ENCODE results near the gene NXNL1.
A peak's percentile ranks its signal among the peaks of the same experiment; 100 is the strongest.
"Not testable (repeated sequence)": the region's sequence is repeated elsewhere in the genome, so short reads cannot be mapped to it uniquely, and the experiment has no call there.

NXNL1 gene

DNA sequence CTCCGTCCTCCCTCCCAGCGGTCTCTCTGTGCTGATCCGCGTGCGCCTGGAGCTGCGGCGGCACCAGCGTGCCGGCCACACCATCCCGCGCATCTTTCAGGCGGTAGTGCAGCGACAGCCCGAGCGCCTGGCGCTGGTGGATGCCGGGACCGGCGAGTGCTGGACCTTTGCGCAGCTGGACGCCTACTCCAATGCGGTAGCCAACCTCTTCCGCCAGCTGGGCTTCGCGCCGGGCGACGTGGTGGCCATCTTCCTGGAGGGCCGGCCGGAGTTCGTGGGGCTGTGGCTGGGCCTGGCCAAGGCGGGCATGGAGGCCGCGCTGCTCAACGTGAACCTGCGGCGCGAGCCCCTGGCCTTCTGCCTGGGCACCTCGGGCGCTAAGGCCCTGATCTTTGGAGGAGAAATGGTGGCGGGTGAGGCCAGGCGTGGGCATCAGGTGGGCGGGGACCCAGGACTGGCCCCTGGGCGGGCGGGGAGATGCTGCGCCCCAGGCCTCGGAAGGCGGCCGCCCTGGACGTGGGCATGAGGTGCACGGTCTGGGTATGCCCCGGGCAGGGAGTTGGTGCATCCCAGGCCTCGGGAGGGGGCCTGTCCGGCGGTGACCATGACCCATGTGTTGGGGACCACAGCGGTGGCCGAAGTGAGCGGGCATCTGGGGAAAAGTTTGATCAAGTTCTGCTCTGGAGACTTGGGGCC lies 26.0 kb upstream of the NXNL1 start:
- DNase-seq, result no peak

DNA sequence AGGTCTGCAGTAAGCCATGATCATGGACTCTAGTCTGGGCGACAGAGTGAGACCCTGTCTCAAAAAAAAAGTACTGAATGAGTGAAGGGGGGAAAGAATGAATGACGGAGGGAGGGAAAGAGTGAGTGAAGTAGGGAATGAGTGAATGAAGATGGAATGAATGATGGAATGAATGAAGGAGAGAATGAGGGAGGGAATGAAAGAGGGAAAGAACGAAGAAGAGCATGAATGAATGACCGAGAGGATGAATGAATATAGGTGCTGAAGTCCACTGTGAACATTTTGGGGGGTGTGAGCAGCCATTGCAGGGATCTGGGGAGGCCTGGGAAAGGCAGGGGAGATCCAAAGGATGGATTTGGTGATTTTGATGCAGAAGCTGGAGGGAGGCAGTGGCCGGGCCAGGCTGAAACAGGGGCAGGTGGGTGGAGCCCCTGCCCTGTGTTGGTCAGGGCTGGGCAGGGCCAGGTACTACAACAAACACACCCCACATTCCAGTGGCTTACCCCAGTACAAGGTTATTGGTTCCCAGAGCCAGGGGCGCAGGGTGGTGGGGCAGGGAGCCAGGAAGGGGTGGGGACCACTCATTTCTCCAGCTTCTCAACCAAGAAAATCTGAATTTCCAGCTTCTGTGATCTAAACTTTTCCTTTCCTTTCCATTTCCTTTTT lies 23.9 kb upstream of the NXNL1 start:
- no peak for DNase-seq

DNA sequence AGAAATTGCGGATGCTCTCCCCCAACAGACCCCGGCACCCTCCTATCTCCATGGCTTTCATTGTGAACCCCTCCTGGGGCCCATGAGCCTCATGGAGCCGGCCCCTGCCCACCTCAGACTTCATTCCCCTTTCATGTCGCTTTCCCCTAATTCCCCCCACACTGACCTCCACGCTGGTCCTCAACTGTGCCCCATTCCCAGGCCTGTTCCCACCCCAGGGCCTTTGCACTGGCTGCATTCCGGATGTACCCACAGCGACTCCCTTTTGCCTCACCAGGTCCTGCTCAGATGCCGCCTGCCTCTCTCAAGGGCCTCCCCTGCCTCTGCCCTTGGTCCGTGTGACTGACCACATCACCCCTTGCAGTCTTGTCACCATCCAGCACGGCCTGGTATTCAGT lies 22.9 kb upstream of the NXNL1 start:
- DNase-seq, result no peak

DNA sequence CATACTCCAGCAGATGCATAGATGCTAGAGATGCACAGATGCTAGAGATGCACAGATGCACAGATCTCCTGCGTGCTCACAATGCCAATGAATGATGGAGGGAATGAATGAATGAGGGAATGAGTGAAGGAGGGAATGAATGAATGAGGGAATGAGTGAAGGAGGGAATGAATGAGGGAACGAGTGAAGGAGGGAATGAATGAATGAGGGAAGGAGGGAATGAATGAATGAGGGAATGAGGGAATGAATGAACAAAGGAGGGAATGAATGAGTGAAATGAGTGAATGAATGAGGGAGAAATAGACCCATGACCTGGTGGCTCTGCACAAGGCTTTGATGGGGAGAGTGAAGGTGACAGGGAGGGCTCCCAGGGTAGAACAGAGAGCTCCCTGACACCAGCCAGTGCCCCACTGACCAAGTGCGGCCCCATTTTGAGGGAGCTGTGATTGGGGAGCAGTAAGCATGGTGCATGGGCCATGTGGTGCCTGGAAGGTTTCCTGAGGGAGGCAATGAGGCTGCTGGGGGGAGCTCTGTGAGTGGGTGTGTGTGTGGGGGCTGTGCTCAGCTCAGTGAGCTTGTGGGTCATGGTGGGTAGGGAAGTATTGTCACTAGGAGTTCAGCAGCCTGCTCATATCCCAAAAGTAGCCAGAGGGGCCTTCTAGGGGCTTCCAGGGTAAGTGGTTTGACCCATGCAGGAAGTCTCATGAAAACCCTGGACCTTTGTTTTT lies 22.3 kb upstream of the NXNL1 start:
- DNase-seq, result no peak

DNA sequence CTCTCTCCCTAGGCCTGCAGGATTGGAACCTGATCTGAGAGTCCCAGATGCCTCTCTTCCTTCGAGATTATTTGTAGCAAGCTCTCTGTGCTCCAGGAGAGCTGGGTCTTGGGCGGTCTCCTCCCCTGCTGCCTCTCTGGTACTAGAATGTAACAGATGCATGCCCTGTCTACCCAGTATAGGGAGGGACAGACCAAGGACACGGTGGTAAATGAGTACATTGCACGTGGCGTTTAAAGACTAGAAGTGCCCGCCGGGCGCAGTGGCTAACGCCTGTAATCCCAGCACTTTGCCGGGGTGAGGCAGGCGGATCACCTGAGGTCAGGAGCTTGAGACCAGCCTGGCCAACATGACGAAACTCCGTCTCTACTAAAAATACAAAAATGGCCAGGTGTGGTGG lies 21.3 kb upstream of the NXNL1 start:
- no peak for DNase-seq

DNA sequence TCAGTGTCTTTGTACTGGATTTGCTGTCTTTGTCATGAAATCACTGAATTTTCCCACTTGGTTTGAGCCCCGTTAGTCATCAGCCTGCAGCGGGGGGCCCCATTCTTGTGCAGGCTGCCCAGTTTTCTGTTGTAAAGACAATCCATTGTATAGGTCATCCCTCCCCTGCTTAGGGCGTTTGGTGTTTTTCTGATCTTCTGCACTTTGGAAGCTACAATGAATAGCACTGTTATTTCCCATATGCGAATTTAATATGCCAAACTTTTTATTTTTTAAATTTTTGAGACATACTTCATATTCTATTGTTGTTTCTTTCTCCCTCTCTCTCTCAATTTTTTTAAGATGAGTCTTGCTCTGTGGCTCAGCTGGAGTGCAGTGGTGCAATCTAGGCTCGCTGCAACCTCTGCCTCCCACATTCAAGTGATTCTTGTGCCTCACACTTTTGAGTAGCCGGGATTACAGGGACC lies 18.6 kb upstream of the NXNL1 start:
- DNase-seq, result no peak

DNA sequence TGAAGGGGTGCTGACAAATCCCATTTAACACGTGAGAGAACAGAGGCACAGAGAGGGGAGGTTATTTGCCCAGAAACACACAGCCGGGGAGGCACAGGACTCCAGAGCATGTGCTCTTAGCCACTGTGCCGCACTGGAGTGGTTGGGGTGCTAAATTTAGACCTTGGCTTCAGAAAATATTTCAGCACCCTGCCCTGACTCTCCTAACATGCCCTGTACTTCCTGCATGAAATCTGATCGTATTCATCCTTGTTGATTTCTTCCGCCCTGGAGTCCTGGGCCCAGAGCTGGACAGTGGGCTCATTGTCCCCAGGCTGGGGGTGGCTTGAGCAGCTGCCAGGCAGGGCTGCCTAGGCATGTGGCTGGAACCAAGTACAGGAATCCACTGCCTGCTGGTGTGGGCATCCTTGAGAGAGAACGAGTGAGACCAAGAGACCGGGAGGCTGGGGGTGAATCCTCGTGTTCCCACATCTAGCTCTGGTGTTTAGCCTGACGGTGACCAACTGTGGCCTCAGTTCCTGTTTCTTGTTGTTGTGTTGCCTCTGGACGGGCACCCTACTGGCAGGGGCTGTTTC lies 14.9 kb upstream of the NXNL1 start:
- DNase-seq, result no peak

DNA sequence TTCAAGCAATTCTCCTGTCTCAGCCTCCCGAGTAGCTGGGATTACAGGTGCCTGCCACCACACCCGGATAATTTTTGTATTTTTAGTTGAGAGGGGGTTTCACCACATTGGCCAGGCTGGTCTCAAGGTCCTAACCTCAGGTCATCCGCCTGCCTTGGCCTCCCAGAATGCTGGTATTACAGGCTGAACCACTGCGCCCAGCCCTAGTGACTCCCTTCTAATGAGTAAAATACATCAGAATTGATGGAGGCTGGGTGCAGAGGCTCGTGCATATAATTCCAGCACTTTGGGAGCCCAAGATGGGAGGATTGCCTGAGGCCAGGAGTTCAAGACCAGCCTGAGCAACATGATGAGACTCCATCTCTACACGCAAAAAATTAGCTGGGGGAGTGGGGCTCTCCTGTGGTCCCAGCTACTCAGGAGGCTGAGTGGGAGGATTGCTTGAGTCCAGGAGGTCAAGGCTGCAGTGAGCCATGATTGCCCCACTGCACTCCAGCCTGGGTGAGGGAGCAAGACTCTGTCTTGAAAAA lies 14.3 kb upstream of the NXNL1 start:
- not testable (repeated sequence) for DNase-seq

DNA sequence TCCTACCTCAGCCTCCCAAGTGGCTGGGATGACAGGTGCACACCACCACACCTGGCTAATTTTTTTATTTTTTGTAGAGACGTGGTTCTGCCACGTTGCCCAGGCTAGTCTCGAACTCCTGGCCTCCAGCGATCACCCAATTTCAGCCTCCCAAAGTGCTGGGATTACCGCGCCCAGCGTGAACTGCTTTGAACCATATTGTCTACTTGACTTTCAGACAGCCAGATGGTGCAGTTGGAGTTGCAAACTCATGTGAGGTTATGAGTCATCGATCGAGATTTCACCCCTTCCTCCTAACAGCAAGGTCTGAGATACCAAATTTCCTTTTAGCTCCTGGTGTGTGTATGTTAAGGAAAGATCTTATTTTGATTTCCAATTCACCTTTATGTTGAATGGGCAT lies 12.3 kb upstream of the NXNL1 start:
- DNase-seq, result peak; percentile 22 to 71

DNA sequence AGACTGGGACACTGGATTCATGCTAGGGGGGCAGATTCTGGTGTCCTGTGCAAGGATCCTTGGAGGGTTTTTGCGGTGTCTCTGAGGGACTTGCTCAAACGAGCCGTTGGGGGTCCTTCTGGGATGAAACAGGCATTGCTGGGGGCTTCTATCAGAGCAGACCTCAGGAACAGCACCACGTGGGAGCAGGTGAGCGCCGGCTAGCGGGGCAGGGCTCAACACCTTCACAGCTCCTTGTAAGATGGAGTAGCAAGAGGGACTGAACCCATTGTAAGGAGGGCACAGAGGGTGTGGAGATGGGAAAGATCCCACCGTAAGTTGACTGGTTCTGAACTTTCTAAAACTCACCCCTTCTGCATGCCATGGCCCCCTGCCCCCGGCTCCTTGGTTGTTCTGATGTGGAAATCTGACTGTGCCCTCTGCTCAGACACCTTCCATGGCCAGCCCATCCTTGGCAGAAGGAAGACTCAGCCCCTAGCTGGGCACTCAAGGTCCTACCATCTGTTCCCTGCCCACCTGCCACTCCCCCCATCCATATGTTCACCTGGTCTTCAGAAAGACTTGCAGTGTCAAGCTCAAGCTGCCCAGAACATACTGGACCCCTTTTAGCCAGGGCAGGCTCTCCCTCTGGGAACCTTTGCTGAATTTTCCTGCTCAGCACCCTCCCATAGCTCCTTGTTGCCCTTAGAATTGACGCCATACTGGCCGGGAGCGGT lies 10.8 kb upstream of the NXNL1 start:
- no peak for DNase-seq

DNA sequence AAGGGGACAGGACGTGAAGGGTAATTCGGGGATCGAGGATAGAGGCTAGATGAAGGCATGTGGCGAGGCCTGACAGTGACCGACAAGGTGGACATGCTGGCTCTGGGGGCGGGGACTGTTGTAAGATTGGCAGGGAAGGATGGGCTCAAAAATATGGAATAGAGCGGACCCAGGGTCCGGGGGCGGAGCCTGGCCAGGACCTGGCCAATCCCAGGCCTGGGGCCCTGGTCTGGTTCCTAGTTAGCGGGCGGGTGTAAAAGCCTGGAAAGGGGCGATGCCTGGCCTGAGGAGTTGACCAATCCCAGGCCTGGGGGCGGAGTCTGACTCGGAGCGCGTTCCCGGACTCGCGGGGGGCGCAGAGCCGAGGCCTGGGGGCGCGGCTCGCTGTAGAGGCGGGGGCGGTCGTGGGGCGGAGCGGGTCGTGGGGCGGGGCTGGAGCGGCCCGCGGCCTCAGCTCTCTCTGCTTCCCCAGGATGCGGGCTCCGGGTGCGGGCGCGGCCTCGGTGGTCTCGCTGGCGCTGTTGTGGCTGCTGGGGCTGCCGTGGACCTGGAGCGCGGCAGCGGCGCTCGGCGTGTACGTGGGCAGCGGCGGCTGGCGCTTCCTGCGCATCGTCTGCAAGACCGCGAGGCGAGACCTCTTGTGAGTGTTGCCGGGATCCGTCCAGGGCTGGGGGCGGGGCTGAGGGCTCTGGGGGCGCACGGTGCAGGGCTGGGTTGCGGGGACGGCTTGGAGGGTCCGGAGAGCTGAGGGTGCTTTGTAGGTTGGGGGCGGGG lies 9.5 kb upstream of the NXNL1 start, which contains the start of gene SLC27A1:
Gene SLC27A1 (plus strand): TSS at position 457 of the 774 bp plus-strand sequence. CDS start 17 bp downstream, at position 474.
- DNase-seq, result peak; percentile 98 to 100

DNA sequence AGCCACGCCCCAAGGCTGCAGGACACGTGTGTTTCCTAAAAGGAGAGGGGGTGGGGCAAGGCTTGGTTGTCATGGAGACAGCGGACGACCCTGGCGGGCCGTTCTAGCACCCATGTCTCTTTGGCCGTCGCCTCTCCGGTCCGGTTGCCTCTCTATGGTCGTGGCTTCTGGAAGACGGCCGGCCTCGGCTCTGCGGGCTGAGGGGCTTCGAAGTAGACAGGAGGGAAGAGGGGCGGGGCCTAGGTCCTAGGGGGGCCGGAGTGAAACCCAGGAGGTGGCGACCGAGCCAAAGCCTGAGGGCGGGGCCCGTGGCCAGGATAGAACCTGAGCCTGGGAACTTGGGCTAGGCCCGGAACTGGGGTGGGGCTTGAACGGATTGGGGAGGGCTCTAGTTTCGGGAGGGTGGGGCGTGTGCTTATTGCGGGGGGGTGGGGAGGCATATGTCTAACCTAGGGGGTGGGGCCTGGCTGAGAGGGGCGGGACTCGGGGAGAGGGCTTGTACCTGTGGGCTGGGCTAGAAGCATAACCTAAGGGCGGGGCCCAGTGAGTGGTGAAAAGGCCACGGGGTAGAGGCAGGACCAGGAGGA lies 8.8 kb upstream of the NXNL1 start:
- peak; percentile 97 to 98 for DNase-seq

DNA sequence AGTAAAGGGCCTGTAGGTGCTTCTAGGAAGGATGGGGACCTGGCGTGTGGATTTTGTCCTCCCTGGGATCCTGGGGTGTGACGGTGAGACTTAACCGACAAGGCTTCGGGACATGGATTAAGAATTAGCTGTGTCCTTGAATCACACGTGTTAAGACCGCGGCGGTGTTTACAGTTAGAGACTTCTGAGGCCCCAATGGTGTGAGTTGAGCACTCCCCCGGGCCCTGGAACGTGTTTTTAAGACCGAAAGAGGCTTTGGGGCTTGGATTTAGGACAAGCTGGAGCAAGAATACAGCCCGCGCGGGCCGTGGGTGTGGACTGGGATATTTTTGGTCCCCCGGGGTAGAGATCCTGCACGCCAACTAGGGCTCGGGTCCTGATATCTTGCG lies 8.4 kb upstream of the NXNL1 start:
- DNase-seq, result no peak

DNA sequence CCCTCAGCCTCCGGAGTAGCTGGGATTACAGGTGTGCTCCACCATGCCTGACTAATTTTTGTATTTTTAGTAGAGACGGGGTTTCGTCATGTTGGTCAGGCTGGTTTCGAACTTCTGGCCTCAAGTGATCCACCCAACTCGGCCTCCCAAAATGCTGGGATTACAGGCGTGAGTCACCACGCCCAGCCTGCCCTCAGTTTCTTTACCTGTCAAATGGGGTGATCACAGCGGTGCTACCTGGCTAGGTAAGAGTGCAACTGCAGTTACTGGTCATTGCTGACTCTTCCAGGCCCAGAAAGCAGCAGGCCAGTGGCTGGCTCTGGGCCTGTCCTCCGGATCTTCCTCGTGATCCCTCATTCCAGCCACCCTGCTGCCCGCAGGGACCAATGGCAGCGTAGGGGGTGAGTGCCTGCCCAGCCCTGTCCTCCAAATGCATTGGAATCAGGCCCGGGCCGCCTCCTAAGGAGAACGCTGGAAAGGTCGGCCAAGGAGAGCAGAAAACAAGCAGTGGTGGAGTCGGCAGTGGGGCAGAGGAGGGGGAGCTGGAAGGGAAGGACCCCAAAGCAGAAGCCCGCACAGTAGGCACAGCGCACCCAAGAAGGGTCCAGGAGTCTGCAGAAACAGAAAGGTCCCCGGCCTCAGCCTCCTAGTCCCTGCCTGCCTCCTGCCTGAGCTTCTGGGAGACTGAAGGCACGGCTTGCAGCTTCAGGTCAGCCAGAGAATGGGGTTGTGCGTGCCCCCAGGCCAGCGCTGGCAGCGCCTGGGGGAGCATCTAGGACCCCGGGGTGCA lies 7.8 kb upstream of the NXNL1 start:
- DNase-seq, result no peak

DNA sequence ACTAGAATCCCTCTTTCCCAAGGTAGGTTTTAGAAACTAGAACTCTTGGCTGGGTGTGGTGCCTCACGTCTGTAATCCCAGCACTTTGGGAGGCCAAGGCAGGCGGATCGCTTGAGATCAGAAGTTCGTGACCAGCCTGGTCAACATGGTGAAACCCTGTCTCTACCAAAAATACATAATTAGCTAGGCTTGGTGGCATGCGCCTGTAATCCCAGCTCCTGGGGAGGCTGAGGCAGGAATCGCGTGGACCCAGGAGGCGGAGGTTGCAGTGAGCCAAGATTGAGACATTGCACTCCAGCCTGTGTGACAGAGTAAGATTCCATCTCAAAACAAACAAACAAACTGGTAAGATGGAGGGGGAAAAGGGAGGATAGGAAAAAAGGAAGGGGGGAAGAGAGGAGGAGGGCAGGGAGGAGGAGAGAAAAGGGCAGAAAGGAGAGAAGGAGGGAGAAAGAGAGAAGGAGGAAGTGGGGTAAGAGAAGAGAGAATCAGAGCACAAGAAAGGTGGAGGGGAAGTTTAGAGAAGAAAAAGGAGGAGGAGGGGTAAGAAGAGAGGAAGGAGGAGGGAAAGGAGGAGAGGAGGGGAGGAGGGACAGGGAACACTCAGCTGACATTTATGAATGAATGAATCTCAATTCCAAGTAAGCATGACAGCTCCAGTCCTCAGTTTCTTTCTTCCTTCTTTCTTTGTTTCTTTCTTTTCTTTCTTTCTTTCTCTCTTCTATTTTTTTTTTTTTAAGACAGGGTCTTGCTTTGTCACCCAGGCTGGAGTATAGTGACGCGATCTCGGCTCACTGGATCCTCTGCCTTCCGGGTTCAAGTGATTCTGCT lies 7.0 kb upstream of the NXNL1 start:
- DNase-seq, result no peak

DNA sequence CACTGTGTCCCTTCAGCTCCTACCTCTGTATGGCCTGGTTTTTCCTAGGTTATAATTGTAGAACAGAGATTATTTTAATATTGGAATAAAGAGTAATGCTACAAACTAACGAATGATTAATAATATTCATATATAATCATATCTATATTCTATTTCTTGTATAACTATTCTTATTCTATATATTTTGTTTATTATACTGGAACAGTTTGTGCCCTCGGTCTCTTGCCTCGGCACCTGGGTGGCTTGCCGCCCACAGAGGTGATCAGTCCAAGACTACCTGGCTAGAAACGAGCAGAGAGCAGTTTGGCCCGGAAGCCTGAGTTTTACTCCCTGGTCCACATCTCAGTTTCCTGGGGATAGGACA lies 5.7 kb upstream of the NXNL1 start:
- DNase-seq, result no peak

DNA sequence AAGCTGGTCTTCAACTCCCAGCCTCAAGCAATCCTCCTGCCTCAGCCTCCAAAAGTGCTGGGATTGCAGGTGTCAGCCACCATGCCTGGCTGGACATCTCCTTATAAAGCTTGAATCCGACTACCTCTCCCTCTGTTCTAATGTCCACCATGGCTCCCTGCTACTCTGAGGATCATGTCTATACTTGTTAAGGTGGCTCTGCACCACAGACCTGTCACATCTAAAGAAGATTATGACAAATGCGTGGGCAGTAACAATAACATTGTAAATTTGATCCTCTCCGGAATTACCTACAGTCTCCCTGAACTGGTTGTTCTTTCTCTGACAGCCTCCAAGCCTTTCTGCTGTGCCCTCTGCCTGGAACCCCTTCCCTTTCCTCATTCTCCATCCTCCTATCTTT lies 1.8 kb downstream of the NXNL1 start:
- DNase-seq, result no peak

DNA sequence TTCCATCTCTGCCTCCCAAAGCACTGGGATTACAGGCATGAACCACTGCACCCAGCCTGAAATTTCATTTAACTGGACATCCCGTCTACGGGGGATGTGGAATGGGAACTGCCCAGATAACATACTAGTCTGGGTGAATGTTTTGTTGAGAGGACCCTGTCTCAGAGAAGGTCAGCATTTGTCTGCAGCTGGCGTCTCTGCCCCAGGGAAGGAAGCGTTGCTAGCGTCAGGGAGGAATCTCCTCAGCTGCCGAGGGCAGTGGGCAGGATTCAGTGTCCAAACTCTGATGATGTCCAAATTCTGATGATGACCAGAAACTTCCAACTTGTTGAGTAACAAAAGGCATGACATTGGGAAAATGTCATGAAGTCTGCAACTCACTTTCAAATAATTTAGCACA lies 3.1 kb downstream of the NXNL1 start:
- no peak for DNase-seq

DNA sequence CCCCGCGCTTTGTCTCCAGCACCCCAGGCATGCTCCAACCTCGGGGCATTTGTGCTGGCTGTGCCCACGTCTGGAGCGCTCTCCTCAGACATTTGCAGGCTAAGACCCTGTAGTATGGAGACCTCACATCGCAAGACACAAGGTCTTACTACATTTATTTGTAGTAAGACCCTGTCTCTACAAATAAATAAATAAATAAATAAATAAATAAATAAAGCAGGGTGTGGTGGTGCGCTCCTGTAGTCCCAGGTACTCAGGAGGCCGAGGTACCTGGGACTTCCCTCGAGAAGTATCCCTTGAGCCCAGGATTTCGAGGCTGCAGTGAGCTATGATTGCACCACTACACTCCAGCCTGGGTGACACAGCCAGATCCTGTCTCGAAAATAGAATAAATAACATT lies 4.6 kb downstream of the NXNL1 start:
- no peak for DNase-seq
